Measurements from ENCODE around the gene SARM1. TPM values are rescaled to one million over a fixed set of nuclear protein-coding genes. Genes with fewer than 3 reads are reported as not detected.

SARM1 gene
- total RNA-seq, 1 donor from 2014 or later = 12.8 TPM

GRCh38 chr17:28346746-28347246 is 24.7 kb upstream of the SARM1 start:
- peak overlapping the region; percentile 57 for H3K4me2 ChIP-seq (ENCODE audit: low read length)
- H3K27me3 Mint-ChIP-seq (ENCODE audit: low read depth, unreplicated experiment) = no peaks in the 10 kb centered on the region
- H3K27ac ChIP-seq (ENCODE audit: low read depth, low read length) = peak overlapping the region; percentile 85

GRCh38 chr17:28347261-28347891 is 24.1 kb upstream of the SARM1 start:
- peak overlapping the region; percentile 85 for H3K27ac ChIP-seq (ENCODE audit: low read depth, low read length)
- no peaks in the 10 kb centered on the region for H3K27me3 Mint-ChIP-seq (ENCODE audit: low read depth, unreplicated experiment)
- peaks cover 38% of the 10 kb centered on the region for H3K4me1 ChIP-seq (ENCODE audit: insufficient read depth, low read length)
- peaks cover 28% of the 10 kb centered on the region for H3K36me3 Mint-ChIP-seq (ENCODE audit: low read depth, unreplicated experiment)
- H3K9me3 ChIP-seq (ENCODE audit: insufficient read depth, low read depth, low read length) = no peaks in the 10 kb centered on the region
- no peaks in the 10 kb centered on the region for H3K27me3 ChIP-seq (ENCODE audit: insufficient read depth, low read length)
- H3K4me3 Mint-ChIP-seq (ENCODE audit: unreplicated experiment) = peak overlapping the region; percentile 56
- DNase-seq (ENCODE audit: low read depth) = peak; percentile 96
- H3K9ac ChIP-seq (ENCODE audit: low read length) = peak overlapping the region; percentile 54
- peak overlapping the region; percentile 57 for H3K4me2 ChIP-seq (ENCODE audit: low read length)
- no peak overlapping the region for H2AFZ ChIP-seq (ENCODE audit: low read depth, low read length)
- peaks cover 19% of the 10 kb centered on the region for H3K4me1 Mint-ChIP-seq (ENCODE audit: low read depth, unreplicated experiment)
- H4K20me1 ChIP-seq (ENCODE audit: insufficient read depth, low read length) = peaks cover 38% of the 10 kb centered on the region
- H3K36me3 ChIP-seq (ENCODE audit: insufficient read depth, low read length) = peaks cover 47% of the 10 kb centered on the region
- TF ChIP-seq EZH2 (IDR thresholded peaks at IDR 0.05; ENCODE audit: insufficient read depth, low read length) = no peak
- no peak for TF ChIP-seq CTCF (IDR thresholded peaks at IDR 0.05; ENCODE audit: insufficient read depth, low read depth, low read length)
- H3K27ac Mint-ChIP-seq (ENCODE audit: unreplicated experiment) = peak overlapping the region; percentile 90
- H3K9me3 Mint-ChIP-seq (ENCODE audit: unreplicated experiment) = peaks cover 5% of the 10 kb centered on the region
- peaks cover 18% of the 10 kb centered on the region for H3K79me2 ChIP-seq (ENCODE audit: insufficient read depth, low read length)
- peak; percentile 92 for FAIRE-seq
- H3K4me3 ChIP-seq (ENCODE audit: insufficient read depth, low read depth, low read length) = no peak overlapping the region

More at GRCh38 chr17:28346746-28347246, 24.7 kb upstream of the SARM1 start:
- Mint-ChIP-seq H3K4me3 (ENCODE audit: unreplicated experiment) (peak overlapping the region; percentile 56), H3K4me1 (ENCODE audit: low read depth, unreplicated experiment) (peaks cover 19% of the 10 kb centered on the region), H3K36me3 (ENCODE audit: low read depth, unreplicated experiment) (peaks cover 28% of the 10 kb centered on the region), H3K27ac (ENCODE audit: unreplicated experiment) (peak overlapping the region; percentile 90), H3K9me3 (ENCODE audit: unreplicated experiment) (peaks cover 5% of the 10 kb centered on the region)
- Histone ChIP-seq H2AFZ (ENCODE audit: low read depth, low read length) (no peak overlapping the region), H3K27me3 (ENCODE audit: insufficient read depth, low read length) (no peaks in the 10 kb centered on the region), H4K20me1 (ENCODE audit: insufficient read depth, low read length) (peaks cover 42% of the 10 kb centered on the region), H3K9me3 (ENCODE audit: insufficient read depth, low read depth, low read length) (no peaks in the 10 kb centered on the region), H3K79me2 (ENCODE audit: insufficient read depth, low read length) (peaks cover 22% of the 10 kb centered on the region), H3K4me1 (ENCODE audit: insufficient read depth, low read length) (peaks cover 38% of the 10 kb centered on the region), H3K36me3 (ENCODE audit: insufficient read depth, low read length) (peaks cover 49% of the 10 kb centered on the region), H3K4me3 (ENCODE audit: insufficient read depth, low read depth, low read length) (no peak overlapping the region), H3K9ac (ENCODE audit: low read length) (peak overlapping the region; percentile 54)
- no peak for FAIRE-seq
- TF ChIP-seq EZH2 (IDR thresholded peaks at IDR 0.05; ENCODE audit: insufficient read depth, low read length) (no peak), CTCF (IDR thresholded peaks at IDR 0.05; ENCODE audit: insufficient read depth, low read depth, low read length) (peak; percentile 9)
- no peak for DNase-seq (ENCODE audit: low read depth)

- H3K27ac Mint-ChIP-seq (ENCODE audit: unreplicated experiment) = no peak overlapping the region
- Histone ChIP-seq H2AFZ (ENCODE audit: low read depth, low read length) (no peak overlapping the region), H3K79me2 (ENCODE audit: insufficient read depth, low read length) (peaks cover 10% of the 10 kb centered on the region), H3K27me3 (ENCODE audit: insufficient read depth, low read length) (no peaks in the 10 kb centered on the region), H3K4me1 (ENCODE audit: insufficient read depth, low read length) (peaks cover 38% of the 10 kb centered on the region), H3K4me3 (ENCODE audit: insufficient read depth, low read depth, low read length) (no peak overlapping the region), H4K20me1 (ENCODE audit: insufficient read depth, low read length) (peaks cover 35% of the 10 kb centered on the region), H3K9me3 (ENCODE audit: insufficient read depth, low read depth, low read length) (no peaks in the 10 kb centered on the region), H3K4me2 (ENCODE audit: low read length) (no peak overlapping the region), H3K9ac (ENCODE audit: low read length) (no peak overlapping the region), H3K36me3 (ENCODE audit: insufficient read depth, low read length) (peaks cover 49% of the 10 kb centered on the region), H3K27ac (ENCODE audit: low read depth, low read length) (no peak overlapping the region)
- no peaks in the 10 kb centered on the region for H3K27me3 Mint-ChIP-seq (ENCODE audit: low read depth, unreplicated experiment)
- peaks cover 5% of the 10 kb centered on the region for H3K9me3 Mint-ChIP-seq (ENCODE audit: unreplicated experiment)
- no peak for DNase-seq (ENCODE audit: low read depth)
- TF ChIP-seq CTCF (IDR thresholded peaks at IDR 0.05; ENCODE audit: insufficient read depth, low read depth, low read length) = no peak
- no peak for TF ChIP-seq EZH2 (IDR thresholded peaks at IDR 0.05; ENCODE audit: insufficient read depth, low read length)
- peaks cover 23% of the 10 kb centered on the region for H3K36me3 Mint-ChIP-seq (ENCODE audit: low read depth, unreplicated experiment)
- FAIRE-seq = no peak
- peaks cover 19% of the 10 kb centered on the region for H3K4me1 Mint-ChIP-seq (ENCODE audit: low read depth, unreplicated experiment)
- H3K4me3 Mint-ChIP-seq (ENCODE audit: unreplicated experiment) = no peak overlapping the region
These were observed 22.5 kb upstream of the SARM1 start for GRCh38 chr17:28348979-28349378.

Data from astrocyte (in vitro differentiated cells and primary cell).